Measurements from ENCODE around the gene KCNQ4.

The KCNQ4 gene

DNA sequence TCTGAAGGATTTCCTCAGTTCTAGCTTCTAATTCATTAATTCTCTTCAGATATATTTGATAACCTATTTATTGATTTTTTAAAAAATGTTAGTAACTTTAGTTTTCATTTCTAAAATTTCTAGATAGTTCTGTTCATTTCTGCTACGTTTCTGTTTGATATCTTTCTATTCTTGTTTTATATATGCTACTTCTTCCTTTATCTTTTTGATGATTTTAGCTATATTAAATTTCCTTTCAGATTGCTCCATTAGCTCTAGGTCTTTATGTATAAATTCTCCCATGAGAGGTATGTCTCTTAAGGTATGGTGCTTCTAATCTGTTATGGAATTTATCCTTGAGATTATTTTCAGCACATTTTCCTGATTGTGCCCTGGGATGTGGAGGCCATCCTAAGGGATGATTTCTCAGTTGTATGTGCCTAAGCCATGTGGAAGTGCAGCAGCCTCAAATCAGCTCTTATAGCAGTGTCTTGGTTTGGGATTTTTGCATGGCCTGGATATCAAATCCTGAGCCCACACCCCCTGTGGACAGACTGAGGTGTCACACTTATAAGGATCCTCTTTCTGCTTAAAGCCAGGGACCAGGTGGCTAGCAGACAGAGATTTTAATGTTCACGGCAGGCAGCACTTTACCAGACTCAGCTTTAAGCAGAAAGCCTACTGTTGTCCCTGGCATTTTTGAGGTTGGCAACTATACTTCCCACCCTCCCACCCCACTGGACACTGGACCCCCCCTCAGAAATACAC lies 6.2 kb upstream of the KCNQ4 start:
- DNase-seq, result no peak

DNA sequence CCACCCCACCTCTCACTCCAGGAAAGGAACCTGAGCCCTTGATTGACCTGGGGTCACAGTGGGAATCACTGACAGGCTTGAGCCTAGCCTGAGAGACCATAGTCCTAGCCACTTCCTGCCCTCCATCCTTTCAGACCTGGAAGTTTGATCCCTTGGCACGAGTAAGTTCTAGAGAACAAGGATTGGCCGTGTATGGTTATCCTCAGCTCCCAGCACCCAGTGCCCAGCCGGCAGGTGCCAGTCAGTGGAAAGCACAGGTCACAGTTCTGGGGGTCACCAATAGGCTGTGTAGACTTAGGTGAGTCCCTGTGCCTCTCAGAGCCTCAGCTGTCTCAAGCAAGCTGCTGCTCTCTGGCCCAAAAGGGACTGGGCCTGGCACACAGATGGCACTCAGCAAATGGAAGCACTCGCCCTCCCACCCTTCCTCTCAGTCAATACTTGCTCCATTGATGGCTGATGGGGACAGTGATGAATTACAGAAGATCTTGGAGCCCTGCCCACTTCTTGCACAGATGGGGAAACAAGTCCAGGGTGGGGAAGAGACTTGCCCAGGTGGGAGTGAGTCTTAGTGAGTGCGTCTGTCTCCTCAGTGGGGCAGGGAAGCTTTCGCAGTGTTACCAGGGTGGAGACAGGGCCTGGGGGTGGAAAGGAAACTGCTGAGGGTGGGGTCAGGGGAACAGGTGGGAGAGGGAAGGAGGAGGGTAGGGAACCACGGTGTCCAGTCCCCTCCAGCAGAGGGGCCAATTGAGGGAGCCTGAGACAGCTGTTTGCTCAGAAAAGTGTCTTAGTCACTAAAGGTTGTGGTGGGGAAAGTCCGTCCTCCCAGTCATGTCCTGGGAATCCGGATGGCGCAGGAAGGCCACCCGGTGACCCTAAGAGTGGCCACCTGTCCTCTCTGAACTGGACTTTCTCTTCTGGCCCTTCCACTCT lies 2.6 kb upstream of the KCNQ4 start:
- DNase-seq, result no peak

DNA sequence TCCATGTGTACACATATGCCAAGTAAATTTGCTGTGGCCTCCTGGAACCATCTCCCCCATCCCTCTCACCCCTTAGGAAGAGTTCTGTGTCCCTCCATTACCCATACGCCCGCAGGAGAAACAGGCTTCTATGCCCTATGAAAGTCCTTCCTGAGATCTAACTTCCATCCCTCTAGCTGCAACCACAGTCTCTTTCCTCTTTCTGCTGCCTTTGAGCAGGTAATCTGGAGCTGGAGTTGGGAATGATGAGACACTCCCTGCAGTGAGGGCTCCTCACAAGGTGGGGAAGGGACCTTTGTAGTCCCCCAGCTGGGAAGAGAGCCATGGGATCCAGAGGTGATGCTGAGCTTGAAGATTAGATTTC lies 2.0 kb upstream of the KCNQ4 start:
- DNase-seq, result no peak

DNA sequence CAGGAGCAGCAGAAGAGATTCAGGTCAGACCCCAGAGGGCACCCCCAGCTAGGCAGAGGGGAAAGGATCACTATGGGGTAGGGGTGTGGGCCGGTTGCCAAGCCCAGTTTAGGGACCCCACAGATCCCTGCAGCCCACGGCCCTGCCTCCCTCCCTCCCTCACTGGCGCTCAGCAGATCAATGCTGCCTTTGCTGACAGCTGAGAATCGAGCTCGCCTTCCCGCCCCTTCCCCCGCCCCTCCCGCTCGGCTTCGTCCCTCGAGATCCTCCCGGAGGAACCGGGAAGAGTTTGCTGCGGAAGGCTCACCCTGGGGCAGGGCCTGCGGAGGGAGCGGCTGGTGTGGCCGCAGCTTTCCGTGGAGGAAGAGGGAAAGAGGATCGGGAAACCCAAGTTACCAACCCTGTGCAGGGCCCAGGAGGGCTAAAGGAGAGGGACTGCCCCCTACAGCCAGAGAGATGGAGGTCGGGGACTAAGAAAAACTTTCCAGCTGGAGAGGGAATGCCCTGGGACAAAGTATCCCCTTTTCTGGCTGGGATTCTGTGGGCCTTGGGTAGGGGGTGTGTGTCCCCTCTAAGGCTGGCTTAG lies 1.1 kb upstream of the KCNQ4 start:
- DNase-seq, result no peak

DNA sequence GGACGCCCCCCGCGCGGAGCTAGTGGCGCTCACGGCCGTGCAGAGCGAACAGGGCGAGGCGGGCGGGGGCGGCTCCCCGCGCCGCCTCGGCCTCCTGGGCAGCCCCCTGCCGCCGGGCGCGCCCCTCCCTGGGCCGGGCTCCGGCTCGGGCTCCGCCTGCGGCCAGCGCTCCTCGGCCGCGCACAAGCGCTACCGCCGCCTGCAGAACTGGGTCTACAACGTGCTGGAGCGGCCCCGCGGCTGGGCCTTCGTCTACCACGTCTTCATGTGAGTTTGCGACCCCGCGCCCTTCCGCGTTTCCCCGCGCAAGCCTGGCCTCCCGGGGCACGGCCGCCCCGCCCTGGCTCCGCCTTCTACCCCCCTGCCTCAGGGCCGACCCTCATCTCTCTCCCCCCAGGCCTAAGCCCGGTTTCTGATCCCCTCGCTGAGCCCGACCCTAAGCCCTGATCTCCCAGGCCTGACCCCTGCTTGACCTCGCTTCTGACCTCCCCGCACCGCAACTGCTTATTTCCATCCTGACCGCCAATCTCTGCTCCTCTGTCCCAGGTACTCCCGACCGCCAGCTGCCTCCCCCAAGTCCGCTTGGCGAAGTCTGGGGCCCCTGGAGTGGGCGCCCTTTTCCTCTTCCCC lies 669 bp downstream of the KCNQ4 start:
- DNase-seq, result no peak

DNA sequence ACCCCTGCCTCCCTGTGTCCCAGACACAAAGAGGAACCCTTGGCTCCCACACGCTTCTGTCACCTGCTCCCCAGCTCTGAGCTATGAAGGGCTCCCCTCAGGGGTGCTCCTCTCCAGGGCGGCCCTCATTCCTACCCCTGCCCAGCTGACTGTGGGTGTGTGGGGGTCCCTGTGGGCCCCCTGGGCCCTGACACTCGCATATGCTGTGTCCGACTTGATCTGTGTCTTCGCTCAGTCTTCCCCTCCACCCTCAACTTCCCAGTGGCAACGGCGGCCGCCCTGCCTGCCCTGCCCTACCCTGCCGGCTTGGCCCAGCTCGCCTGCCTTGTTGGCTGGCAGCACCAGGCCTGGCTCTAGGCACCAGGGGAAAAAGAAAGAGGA lies 1.2 kb downstream of the KCNQ4 start:
- no peak for DNase-seq

DNA sequence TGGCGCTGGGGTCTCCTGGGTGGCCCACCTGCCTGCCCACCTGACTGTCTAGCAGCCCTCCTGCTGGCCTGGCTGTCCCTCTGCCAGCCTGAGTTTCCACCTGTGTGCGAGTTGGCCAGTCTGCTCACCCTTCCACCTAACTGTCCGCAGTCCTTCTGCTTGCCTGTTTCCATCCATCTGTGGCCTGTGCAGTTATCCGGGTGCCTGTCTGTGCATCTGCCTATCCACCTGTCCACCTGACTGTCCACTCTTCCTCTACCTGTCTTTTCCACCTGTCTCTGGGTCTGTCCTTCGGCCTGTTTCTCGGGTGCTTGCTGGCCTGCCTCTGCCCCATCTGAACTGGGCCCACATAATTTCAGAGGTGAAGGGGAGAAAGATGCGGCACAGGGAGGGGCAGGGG lies 1.9 kb downstream of the KCNQ4 start:
- no peak for DNase-seq

DNA sequence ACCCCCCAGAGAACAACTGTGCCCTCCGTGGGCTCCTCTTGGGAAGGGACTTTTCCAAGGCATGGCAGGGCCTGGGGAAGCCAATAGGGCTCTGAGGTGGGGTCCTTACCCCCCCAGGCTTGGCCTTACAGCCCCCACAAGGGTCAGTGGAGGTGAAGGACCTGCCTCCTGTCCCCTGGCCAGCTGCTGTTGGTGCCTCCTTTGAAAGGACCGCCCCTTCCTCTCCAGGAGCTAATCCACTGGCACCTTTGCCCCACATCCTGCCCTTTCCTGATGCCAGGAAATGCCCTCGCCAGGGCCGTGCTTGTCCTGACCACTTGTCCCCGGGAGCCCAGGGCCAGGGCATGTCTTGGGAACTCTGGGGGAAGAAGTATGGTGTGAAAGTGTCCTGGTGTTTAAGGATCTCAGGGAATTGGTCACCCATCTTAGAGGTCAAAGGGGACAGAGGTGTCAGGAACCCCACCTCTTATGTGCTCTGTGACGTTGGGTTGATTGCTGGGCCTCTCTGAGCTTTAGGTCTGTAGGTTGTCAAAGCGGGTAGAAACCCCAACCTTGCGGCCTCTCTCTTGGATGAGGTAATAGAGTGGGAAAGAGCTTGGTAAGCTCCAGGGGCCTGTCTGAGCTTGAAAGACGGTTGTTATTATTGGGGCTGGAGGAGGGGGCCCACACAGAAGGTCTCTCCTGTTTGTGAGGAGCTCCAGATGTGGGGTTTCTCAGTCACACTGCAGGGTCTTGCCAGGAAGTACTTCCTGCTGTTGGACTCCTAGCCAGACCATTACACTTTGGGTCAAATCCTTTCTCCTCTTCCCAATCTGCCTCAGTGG lies 2.8 kb downstream of the KCNQ4 start:
- DNase-seq, result no peak

DNA sequence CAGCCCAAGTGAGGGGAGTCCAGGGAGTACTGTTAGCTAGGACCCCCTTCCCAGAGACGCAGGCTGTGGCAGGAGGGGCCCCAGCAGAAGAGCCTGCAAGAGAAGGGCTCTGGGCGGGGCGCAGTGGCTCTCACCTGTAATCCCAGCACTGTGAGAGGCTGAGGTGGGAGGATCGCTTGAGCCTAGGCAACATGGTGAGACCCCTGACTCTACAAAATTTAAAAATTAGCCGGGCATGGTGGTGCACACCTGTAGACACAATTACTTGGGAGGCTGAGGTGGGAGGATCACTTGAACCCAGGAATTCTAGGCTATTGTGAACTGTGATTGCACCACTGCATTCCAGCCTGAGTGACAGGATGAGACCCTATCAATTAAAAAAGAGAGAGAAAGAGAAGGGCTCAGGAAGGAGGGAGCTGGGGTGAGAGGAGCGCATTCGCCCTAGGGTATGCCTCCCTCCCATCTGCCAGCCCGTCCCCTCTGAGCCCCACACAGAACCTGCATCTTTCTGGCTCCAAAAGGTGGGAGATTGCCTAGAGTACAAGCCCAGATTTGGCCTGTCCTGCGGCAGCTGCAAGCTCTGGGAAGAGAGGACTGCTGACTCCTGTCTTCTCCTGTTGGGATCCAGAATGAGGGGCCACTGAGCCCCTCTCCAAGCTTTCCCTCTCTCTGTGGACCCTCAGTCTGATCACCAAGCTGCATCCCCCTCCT lies 3.6 kb downstream of the KCNQ4 start:
- DNase-seq, result no peak

DNA sequence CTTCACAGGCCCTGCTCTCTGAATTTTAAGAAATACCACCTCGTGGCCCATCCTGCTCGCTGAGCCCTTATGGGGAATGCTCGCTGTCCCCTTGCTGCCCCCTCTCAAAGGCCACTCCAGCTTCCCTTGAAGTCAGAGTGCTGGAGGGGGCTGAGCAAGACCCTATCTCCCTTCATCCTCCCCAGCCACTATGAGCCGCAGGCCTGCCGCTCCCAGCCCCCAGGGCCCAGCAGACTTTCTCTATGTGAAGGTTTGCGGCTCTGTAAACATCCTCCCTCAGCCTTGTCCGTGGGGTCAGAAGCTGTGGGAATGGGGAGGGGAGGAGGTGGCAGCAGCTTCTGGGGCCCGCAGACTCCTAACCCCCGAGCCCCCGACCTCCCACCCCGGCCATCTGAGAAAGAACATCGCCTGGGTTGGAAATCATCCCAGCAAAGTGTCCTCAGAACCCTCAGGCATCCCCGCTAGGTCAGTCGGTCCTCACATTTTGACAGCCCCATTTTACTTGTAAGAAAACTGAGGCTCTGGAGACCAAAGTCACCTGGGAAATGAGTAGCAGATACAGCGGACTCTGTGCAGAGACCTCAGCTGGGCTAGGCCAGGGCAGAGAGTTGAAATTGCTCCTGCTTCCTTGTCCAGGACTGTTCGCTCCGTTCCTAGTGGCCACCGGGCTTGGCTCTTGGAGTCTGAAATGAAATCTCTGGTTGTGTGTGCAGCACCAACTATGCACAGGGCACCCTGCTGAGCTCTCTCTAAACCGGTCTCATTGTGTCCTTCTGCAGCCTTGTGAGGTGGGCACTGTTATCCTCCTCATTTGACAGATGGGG lies 4.4 kb downstream of the KCNQ4 start:
- DNase-seq, result no peak

DNA sequence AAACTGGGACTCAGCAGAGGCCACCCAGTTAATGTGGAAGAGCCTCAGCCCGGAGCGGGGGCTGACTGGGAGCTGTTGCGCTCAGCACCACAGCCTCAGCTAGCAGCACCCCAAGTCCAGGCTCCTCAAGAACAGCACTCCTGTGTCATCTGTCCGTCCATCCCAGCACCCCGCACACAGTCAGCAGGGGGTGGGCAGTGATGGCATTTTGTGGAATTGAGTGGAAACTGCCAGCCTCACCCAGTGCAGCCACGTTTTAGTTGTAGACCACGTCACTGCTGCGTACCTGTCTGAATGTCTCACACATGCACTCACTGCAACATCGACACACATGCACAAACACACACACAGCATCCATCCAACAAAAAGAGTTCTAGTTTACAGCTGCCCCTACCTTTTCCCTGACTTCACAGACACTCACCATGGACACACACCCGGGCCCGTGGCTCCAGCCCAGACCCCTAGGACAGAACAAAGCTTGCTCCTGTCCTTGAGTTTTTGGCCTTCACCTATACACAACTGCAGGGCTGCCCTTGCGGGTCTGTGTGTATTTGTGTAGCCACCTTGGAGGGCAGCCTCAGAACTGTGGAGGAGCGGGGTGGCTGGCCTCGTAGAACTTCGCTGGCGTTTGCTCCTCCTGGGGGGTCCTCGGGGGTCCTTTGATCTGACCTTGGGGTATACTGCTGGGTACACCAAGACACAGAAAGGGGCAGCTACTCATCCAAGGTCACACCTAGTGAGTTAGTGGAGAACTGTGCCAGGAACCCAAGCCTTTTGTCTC lies 5.2 kb downstream of the KCNQ4 start:
- no peak for DNase-seq

DNA sequence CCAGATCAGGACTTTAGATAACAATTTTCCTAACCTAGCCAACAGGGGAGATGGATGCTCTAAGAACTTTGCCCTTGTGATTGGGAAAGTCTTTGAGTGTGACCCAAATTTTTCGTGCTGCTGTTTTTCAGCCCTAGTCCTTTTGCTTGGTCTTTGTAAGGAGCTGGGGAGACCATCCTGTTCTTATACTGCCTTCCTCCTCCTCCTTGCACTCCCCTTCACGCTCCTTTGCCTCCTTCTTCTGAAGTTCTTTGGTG lies 5.7 kb downstream of the KCNQ4 start:
- DNase-seq, result no peak

DNA sequence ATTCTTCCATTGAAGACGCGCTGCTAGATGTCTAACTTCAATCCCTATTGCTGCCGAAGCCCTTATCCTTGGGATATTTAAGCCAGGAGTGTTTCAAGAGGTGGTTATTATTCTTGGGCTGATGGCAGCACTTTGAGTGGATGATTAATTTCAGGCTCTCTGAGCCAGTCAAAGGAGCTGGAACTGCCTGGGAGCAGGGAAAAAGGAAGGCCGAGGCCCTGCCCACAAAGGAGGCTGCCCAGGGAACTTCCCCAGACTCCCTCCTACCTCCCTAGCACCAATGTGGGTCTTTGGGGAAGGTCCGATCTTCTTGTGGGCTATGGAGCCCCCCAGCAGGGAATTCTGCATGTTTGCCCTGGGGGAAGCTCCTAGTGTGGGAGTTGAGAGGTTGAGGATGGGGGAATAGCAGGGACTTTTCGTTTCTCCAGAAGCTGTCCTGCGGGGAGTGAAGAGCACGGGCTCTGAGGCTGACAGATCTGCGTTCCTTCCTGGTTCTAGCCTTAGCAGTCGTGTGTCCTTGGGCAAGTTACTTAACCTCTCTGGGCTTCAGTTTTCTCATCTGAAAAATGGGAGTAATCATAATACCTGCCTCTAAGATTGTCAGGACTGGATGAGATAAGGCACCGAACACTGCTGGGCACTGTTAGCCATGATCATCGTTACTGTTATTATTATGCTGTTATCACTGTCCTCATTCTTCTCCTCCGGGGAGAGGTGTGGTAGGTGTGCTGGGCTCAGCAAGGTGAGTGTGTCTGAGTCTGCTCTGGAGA lies 6.3 kb downstream of the KCNQ4 start:
- no peak for DNase-seq

DNA sequence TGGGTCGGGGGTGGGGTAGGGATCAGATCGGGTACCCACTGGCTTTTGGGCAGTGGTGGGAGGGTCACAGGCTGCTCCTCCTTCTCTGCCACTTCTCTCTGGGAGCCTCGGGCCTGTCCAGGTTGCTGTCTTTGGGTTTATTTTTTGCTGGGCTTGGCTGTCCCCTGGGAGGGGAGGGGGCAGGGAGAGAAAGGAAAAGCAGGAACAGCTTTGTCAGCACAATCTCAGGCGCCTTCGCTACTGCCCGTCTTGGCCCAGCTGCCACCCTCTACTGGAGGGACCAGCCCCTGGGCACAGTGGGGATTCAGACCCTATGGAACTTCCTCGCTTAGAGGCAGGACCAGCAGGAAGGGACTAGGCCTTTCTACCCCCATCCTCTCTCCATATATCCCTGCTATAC lies 8.4 kb downstream of the KCNQ4 start:
- DNase-seq, result no peak

DNA sequence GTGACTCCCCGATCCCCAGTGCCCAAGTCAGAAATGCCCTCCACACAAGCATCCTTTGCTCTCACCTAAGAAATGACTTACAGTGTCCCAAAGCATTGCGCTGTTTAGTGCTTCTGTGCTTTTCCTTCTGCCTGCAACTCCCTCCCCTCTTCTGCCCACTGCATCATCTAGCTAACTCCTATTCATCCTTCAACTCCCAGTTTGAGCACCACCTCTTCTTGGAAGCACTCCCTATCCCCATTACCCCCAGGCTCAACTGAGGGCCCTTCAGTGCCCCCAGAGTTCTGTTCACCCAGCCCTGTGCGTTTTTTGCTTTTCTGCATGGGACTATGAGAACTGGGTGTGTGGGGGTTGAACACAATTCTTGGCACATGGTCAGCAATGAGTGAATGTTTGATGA lies 10.0 kb downstream of the KCNQ4 start:
- no peak for DNase-seq

DNA sequence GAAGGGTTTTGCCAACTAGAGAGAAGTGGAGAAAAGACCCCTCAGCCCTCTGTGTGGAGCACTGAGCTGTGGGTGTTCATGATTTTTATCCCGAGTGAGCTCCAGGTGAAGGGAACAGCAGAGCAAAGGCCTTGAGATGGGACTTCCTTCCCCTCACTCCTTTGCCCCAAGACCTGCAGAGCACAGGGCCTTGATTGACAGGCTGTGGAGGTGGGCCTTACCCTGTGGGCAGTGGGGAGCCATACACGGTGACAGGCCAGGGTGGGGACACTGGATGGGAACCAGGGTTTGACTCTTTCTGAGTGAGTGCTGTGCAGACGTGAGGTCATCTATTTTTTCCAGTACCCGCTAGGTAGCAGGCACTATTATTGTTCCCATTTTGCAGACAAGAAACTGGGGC lies 10.5 kb downstream of the KCNQ4 start:
- DNase-seq, result no peak

DNA sequence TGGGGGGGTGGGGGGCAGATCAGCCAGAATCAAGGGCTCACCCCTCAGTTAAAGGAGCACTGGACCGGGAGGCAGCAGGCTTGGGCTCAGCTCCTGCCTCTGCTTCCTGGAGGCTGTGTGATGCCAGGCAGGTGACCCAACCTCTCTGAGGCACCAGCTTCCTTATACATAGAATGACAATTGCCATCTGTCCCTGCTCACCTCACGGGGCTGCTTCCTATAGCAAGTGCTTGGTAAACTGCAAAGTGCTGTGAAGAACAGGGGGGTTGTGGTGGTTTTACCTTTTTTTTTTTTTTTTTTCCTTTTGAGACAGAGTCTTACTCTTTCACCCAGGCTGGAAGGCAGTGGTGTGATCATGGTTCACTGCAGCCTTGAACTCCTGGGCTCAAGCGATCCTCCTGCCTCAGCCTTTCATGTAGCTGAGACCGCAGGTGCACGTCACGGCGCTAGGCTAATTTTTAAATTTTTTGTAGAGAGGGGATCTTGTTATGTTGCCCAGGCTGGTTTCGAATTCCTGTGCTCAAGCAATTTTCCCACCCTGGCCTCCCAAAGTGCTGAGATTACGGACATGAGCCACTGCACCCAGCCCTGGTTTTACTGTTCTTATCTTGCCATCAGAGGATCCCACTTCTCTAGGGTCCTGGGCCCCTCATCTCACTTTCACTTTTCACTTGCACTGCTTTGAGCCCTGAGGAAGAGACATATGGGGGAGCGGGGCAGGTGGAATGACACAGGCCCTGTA lies 11.6 kb downstream of the KCNQ4 start:
- no peak for DNase-seq

DNA sequence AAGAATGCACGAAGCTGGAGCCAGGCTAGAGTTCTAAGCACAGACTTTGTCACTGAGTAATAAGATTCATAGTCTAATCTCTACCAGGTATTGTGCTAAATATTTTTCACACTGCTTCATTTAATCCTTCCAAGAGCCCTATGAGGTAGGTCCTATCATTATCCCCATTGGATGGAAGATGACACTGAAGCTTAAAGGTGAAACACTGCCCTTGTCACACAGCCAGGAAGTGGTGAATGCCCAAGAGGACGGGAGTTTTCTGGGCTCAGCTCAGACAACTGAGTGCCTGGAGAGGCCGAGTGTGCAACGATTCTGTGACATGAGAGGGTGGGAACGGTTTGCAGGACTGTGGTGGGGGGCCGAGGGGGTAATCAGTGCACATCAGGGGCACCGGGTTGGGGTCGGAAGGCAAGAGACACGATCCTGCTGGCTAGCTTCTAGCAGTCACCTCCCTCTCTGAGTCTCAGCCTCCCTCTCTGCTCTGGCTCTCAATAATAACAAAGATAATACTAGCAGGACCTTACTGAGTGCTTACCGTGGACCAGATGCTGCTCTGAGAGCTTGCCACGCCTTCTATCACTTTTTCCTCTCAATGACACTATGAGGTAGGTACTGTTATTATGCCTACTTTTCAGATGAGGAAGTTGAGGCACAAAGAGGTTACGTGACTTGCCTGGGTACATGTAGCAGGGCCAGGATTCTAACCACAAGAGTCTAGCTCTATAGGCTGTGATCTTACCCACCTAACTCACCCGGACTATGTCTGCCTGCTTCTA lies 12.4 kb downstream of the KCNQ4 start:
- DNase-seq, result no peak

Measured in stimulated activated CD4-positive, alpha-beta T cell treated with anti-CD3 and anti-CD28 coated beads, Interleukin-4, amount 100 ng/mL, for 1 hour (primary cell).